Fibroblast of peridontal ligament (primary cell): ENCODE results near the gene TCF25.
"Not testable (repeated sequence)": the region's sequence is repeated elsewhere in the genome, so short reads cannot be mapped to it uniquely, and the experiment has no call there.

Source experiments
- DNase-seq: peaks from one replicate; pipeline ENCODE4 v3.0.0-alpha.2; 2010; ENCODE audit errors: extremely low read depth

Gene TCF25

GRCh38 chr16:89920723-89921122, 47.3 kb downstream of the TCF25 start:
- no peak for DNase-seq

GRCh38 chr16:89921131-89921701, 47.8 kb downstream of the TCF25 start:
- no peak for DNase-seq

GRCh38 chr16:89921702-89922476, 48.5 kb downstream of the TCF25 start:
- peak; percentile 89 for DNase-seq

- peak; percentile 90 for DNase-seq
These were observed 49.1 kb downstream of the TCF25 start for GRCh38 chr16:89922477-89922883.

GRCh38 chr16:89922884-89923639, 49.7 kb downstream of the TCF25 start, which contains the start of gene TUBB3:
Gene TUBB3, plus strand, starts transcription at chr16:89923342. Its CDS starts 60 bp downstream, at chr16:89923402.
- DNase-seq = peak; percentile 71

GRCh38 chr16:89923640-89924296, 50.4 kb downstream of the TCF25 start:
- DNase-seq = no peak

GRCh38 chr16:89924297-89924924, 51.0 kb downstream of the TCF25 start:
- peak; percentile 48 for DNase-seq

GRCh38 chr16:89924925-89925307, 51.5 kb downstream of the TCF25 start:
- no peak for DNase-seq

GRCh38 chr16:89925596-89926079, 52.2 kb downstream of the TCF25 start:
- DNase-seq = no peak

GRCh38 chr16:89931305-89931896, 58.0 kb downstream of the TCF25 start:
- no peak for DNase-seq

- DNase-seq = no peak
These were observed 58.6 kb downstream of the TCF25 start for GRCh38 chr16:89931964-89932363.

- not testable (repeated sequence) for DNase-seq
These were observed 60.6 kb downstream of the TCF25 start for GRCh38 chr16:89934019-89934418.

- DNase-seq = no peak
These were observed 61.5 kb downstream of the TCF25 start for GRCh38 chr16:89934611-89935553.

- DNase-seq = not testable (repeated sequence)
These were observed 62.2 kb downstream of the TCF25 start for GRCh38 chr16:89935620-89936019.

GRCh38 chr16:89936034-89936433, 62.6 kb downstream of the TCF25 start:
- no peak for DNase-seq

GRCh38 chr16:89936508-89936907, 63.1 kb downstream of the TCF25 start:
- DNase-seq = no peak

- DNase-seq = no peak
These were observed 63.6 kb downstream of the TCF25 start for GRCh38 chr16:89936981-89937380.

- no peak for DNase-seq
These were observed 64.9 kb downstream of the TCF25 start for GRCh38 chr16:89938175-89938885.

- no peak for DNase-seq
These were observed 71.4 kb downstream of the TCF25 start for GRCh38 chr16:89944773-89945172.
